Measurements from ENCODE around the gene CTH.
"Not testable (repeated sequence)": the region's sequence is repeated elsewhere in the genome, so short reads cannot be mapped to it uniquely, and the experiment has no call there.

- not testable (repeated sequence) for TF ChIP-seq CTCF (IDR thresholded peaks at IDR 0.05 in 4 of 5, conservative IDR thresholded peaks at IDR 0.05 in 1 of 5); POLR2A (IDR thresholded peaks at IDR 0.05)
Measured at GRCh38 chr1:70452164-70452939, 41.3 kb downstream of the CTH start.

Data from gastrocnemius medialis (tissue), 4 donors.